NCI-H187 (cell line): Measurements from ENCODE around the gene AGAP5.

Experiments used
- DNase-seq, 2 experiments: peaks; one replicate each; lab custom pipeline; 2025; lab: John Stamatoyannopoulos, UW

AGAP5 gene

DNA sequence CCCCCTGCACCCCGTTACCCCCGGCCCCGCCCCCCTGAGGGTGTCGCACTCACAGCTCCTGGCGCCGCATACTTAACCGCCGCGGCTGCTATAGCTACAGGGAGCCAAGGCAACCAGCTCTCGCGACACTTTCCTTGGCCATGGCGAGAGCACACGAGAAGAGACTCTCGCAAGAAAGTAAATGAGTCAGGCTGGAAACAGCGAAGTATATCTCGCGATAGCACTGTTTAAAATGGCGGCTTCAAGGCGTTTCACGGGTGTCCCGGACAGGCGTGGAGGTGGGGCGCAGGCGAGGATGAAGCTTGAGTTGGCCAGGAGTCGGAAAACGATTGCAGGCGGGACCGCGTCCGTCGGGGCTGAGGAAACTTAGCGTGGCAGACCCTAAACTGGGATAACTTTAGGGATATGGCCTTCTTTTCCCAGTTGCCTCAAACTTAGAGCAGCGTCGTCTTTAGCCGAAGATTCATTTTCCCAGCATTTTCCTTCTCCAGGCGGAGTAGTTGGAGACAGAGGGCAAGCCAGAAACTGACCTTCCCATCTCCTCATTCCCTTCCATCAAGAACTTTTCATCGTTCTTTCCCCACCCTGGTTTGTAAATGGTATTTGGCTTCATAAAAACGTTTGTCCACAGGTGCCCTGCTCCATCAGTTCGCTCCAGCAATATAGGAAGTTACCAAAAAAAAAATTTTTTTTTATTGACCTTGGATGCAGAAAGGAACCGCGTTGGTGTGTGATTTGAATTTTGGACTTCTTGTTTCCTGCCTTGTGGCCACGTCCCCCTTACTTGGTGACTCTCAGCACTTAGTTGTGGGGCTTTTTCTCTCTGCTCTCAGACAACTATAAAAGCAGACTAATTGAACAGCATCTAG lies 71.8 kb downstream of the AGAP5 start:
- peak; percentile 40 to 85 for DNase-seq

GRCh38 chr10:73625004-73625883 lies 72.7 kb downstream of the AGAP5 start:
- DNase-seq: no peak
